Ascending aorta (tissue), 2 donors: Measurements from ENCODE around the gene RPIA. TPM values are rescaled to one million over a fixed set of nuclear protein-coding genes. Genes with fewer than 3 reads are reported as not detected.
"Not testable (repeated sequence)": the region's sequence is repeated elsewhere in the genome, so short reads cannot be mapped to it uniquely, and the experiment has no call there.

Experiments used
- DNase-seq, 2 donors: peaks; one replicate each; pipeline ENCODE4 v3.0.0-alpha.2; 2019; ENCODE audit warnings: low spot score in 2 of 2
- H3K27ac ChIP-seq, 2 donors: fragments of 200-600 bp; sonication (generic); one replicate each; pipeline ENCODE4 v1.5.1; 2016 to 2017; ENCODE audit warnings: mild to moderate bottlenecking in 1 of 2
- H3K27me3 ChIP-seq: fragments of 200-600 bp; sonication (generic); one replicate; pipeline ENCODE4 v1.5.1; 2017
- H3K36me3 ChIP-seq, 2 donors: fragments of 200-600 bp; sonication (generic); one replicate each; pipeline ENCODE4 v1.5.1; 2016
- H3K4me1 ChIP-seq, 2 donors: fragments of 200-600 bp; sonication (generic); one replicate each; pipeline ENCODE4 v1.5.1; 2016 to 2017; ENCODE audit warnings: mild to moderate bottlenecking in 1 of 2
- H3K4me3 ChIP-seq, 2 donors: fragments of 200-600 bp; sonication (generic); one replicate each; pipeline ENCODE4 v1.5.1; 2016 to 2017; ENCODE audit warnings: mild to moderate bottlenecking in 1 of 2
- H3K9me3 ChIP-seq, 2 donors: fragments of 200-600 bp; sonication (generic); one replicate each; pipeline ENCODE4 v1.5.1; 2016
- intact Hi-C: fragments of 100-400 bp; cut with DNase I; formaldehyde crosslinking; loops from one replicate; pipeline ENCODE4 v1.15.1; 2023
- total RNA-seq: library from RNA; depleted of rRNA; stranded (reverse); fragments of >200 nt; gene quantifications from one replicate; pipeline ENCODE4 v1.1.0, GENCODE V29; 2016
- TF ChIP-seq, protein P1 (sequence below), 3 experiments: fragments of 200-600 bp in 2 of 3; fragments of 450-650 bp in 1 of 3; sonication (generic) in 2 of 3; IDR thresholded peaks; one replicate each; pipeline ENCODE4 v1.5.1; 2016 to 2019; ENCODE audit warnings: antibody characterized with exemption in 3 of 3, mild to moderate bottlenecking in 1 of 3, moderate library complexity in 1 of 3

RPIA gene
- total RNA-seq, 1 donor from 2014 or later: 4.4 TPM

DNA sequence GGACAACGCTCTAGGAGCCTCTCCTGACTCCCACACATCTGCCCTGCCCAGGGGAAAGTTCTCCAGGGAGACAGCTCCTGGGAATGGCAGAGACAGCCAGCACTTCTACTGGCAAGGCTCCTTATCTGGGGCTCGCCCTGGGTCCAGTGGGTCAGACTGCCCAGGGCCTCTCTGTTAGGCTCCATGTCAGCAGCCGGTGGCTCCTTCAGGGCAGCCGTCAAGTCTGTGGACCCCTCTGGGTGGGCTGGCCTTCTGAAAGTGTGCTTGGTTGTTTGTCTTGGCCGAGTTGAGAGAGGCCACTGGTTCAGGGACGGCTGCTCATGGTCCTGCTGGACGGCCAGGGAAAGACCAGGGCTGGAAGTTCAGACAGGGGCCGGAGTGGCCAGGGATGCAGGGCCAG lies 65.6 kb downstream of the RPIA start:
- intact Hi-C loops: no loop called here
- Histone ChIP-seq H3K4me1 (no peaks in the 10 kb centered on the region), H3K4me3 (no peak overlapping the region), H3K27me3 (no peaks in the 10 kb centered on the region), H3K9me3 (peaks cover 10 to 11% of the 10 kb centered on the region in 2 donors), H3K27ac (no peak overlapping the region), H3K36me3 (peaks cover 2 to 12% of the 10 kb centered on the region in 2 donors)
- TF ChIP-seq, protein P1, sequence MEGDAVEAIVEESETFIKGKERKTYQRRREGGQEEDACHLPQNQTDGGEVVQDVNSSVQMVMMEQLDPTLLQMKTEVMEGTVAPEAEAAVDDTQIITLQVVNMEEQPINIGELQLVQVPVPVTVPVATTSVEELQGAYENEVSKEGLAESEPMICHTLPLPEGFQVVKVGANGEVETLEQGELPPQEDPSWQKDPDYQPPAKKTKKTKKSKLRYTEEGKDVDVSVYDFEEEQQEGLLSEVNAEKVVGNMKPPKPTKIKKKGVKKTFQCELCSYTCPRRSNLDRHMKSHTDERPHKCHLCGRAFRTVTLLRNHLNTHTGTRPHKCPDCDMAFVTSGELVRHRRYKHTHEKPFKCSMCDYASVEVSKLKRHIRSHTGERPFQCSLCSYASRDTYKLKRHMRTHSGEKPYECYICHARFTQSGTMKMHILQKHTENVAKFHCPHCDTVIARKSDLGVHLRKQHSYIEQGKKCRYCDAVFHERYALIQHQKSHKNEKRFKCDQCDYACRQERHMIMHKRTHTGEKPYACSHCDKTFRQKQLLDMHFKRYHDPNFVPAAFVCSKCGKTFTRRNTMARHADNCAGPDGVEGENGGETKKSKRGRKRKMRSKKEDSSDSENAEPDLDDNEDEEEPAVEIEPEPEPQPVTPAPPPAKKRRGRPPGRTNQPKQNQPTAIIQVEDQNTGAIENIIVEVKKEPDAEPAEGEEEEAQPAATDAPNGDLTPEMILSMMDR (IDR thresholded peaks at IDR 0.05): no peak
- no peak for DNase-seq

DNA sequence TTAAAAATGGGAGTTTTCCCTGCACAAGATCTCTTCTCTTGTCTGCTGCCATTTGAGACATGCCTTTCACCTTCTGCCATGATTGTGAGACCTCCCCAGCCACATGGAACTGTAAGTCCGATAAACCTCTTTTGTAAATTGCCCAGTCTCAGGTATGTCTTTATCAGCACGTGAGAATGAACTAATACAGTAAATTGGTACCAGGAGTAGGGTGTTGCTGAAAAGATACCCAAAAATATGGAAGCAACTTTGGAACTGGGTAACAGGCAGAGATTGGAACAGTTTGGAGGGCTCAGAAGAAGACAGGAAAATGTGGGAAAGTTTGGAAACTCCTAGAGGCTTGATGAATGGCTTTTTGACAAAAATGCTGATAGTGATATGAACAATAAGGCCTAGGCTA lies 67.2 kb downstream of the RPIA start:
- H3K36me3 ChIP-seq, H3K4me1 ChIP-seq, H3K27ac ChIP-seq, intact Hi-C loops, H3K4me3 ChIP-seq, H3K27me3 ChIP-seq, DNase-seq: not testable (repeated sequence)
- H3K9me3 ChIP-seq: peaks cover 10 to 11% of the 10 kb centered on the region in 2 donors

DNA sequence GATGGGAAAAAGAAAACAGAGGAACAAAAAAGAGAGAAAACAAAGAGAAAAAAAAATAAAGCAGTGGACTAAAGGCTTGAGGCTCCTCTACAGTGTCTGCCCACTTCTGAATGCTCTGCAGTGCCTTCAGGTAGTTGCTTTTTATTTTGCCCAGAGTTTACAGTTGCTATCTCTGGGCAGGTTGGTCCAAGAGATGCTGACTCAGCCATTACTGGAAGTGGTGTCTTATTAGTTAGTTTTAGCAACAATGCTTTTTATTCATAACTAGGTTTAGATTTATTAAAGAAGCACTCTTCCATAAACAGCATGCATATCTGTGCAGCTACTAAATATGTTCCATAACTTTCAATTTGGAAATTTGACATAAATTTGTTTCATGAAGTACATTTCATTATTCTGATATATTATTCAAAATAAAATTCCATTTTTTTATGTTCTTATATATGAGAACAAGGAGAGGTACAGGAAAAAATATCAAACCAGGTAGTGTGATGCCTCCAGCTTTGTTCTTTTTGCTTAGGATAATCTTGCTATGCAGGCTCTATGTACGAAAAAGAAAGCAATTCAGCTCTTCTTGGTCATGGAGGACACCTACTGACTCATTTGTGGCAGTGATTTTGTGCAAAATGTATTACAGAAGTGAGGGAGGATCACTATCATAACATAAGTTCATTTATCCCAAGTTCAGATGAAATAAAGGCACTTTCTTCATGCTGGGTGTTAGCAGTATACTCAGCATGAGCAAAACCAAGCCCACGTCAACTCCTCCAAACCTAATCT lies 69.5 kb downstream of the RPIA start:
- Histone ChIP-seq H3K36me3 (no peaks in the 10 kb centered on the region), H3K4me1 (no peaks in the 10 kb centered on the region), H3K27ac (no peak overlapping the region), H3K9me3 (peaks cover 10 to 11% of the 10 kb centered on the region in 2 donors), H3K4me3 (no peak overlapping the region), H3K27me3 (peaks cover 6% of the 10 kb centered on the region)
- intact Hi-C loops: no loop called here
- TF ChIP-seq, protein P1 (IDR thresholded peaks at IDR 0.05): no peak
- DNase-seq: no peak

DNA sequence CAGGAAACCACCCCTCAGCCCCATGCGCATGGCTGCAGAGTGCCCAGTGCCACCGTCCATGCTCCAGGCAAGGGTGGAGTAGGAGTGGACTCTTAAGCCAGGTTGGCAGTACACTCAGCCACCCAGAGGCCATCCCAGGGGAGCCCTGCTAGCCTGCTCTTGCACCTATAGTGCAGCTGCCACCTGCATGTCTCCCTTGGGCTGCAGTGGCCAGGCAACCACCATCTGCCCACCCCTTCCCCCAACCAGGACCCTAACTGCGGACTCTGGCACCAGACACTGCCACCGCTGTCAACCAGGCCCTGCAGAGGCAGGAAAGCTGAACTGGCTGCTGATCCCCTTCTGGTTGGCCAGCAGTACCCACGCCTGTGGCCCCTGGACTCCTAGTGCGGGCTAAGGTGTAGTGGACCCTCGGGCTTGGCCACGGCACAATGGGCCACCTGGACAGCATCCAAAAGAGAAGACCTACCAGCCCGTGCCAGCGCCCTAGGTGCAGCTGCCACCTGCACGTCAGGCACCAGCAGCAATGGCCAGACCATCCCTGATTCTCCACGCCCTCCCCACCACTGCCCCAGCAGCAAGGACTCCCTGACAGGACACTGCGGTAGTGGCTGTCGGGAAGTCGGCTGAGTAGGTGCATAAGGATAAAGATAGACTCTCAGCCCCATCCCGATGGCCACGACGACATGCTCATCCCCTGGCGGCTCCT lies 72.8 kb downstream of the RPIA start:
- no peaks in the 10 kb centered on the region for H3K4me1 ChIP-seq
- H3K27ac ChIP-seq: no peak overlapping the region
- no peak overlapping the region for H3K4me3 ChIP-seq
- DNase-seq: no peak
- intact Hi-C loops: no loop called here
- H3K36me3 ChIP-seq: no peaks in the 10 kb centered on the region
- H3K27me3 ChIP-seq: peaks cover 6% of the 10 kb centered on the region
- peaks cover 2% of the 10 kb centered on the region in 2 donors for H3K9me3 ChIP-seq
- TF ChIP-seq, protein P1 (IDR thresholded peaks at IDR 0.05): no peak

DNA sequence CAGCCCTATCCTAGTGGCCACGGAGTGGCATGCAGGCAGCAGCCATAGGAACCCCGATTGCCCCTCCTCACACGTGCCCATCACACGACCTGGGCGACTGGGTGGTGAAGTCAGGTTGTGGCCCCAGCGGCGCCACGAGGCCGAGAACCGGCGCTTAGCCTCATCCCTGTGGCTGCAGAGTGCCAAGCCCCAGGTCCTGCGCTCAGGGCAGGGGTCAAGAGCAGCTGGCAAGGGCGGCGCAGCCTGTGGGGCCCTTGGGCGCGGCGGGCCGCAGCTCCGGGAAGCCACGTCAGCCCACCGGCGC lies 73.3 kb downstream of the RPIA start:
- intact Hi-C loops: no loop called here
- Histone ChIP-seq H3K36me3 (no peaks in the 10 kb centered on the region), H3K27ac (no peak overlapping the region), H3K27me3 (peaks cover 6% of the 10 kb centered on the region), H3K4me3 (peak overlapping the region in 1 of 2 donors; percentile 34), H3K4me1 (no peaks in the 10 kb centered on the region), H3K9me3 (no peaks in the 10 kb centered on the region)
- TF ChIP-seq, protein P1 (IDR thresholded peaks at IDR 0.05): no peak
- DNase-seq: no peak

DNA sequence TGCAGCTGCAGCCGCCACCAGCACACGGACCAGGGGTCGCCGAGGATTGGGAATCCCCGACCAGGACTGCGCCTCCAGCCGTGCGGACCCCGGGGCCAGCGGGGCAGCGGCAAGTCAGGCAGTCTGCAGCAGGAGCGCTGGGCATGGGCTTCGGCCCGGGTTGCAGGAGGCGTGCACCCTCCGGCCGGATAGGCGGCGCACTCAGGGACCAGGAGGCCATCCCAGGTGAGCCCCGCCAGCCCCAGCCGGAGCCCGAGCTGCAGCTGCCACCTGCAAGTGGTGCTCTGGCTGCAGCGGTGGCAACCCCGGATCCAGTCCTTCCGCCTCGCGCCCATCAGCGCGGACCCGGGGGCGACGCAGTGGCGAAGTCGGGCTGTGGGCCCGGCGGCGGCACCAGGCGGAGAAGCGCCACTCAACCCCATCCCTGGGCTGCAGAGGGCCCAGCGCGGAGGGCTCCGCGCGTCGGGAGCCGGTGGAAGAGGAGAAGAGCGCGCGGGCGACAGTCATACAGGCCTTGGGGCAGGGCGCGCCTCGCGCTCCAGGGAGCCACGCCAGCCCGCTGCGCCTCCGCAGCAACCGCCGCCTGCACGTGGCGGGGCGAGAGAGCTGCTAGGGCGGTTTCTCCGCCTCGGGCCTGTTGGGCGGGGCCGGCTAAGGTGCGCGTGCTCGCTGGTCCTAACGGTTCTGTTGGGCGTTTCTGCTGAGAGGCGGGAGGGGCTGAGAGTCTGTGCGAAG lies 73.8 kb downstream of the RPIA start:
- TF ChIP-seq, protein P1 (IDR thresholded peaks at IDR 0.05): no peak
- Histone ChIP-seq H3K9me3 (no peaks in the 10 kb centered on the region), H3K27me3 (peaks cover 6% of the 10 kb centered on the region), H3K4me3 (peak overlapping the region; percentile 21 to 34), H3K36me3 (no peaks in the 10 kb centered on the region), H3K4me1 (no peaks in the 10 kb centered on the region), H3K27ac (no peak overlapping the region)
- no peak for DNase-seq
- intact Hi-C loops: no loop called here

DNA sequence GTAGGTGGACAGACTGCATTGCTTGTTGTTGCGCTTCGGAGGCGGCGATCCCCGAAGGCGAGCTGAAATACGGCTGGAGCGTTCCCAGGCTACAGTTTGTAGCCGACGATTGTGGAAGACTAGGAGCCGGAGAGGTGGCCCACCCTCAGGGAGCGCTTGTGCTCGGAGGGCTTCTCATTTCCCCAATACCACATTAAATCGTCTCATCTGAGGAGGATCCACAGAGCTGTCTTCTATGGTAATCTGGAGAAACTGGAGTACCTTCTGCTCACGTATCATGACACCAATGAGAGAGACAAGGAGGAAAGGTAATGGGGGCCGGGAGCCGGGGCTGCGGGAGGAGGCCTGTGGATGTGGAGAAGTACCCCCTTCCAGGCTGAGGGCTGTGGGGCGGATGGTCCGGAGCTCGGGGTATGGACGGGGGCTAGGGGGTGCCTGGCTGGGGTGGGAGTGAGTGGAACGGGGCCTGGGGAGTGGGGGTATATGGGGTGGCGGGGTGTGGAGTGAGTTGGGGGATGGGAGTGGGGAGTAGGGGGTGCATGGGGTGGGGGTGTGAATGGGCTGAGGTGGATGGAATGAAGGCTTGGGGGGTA lies 74.5 kb downstream of the RPIA start:
- DNase-seq, H3K4me3 ChIP-seq, H3K27me3 ChIP-seq, H3K27ac ChIP-seq, intact Hi-C loops, H3K36me3 ChIP-seq, H3K4me1 ChIP-seq, H3K9me3 ChIP-seq: not testable (repeated sequence)
